ENCODE measurements around the gene CT45A7. TPM values are rescaled to one million over a fixed set of nuclear protein-coding genes. Genes with fewer than 3 reads are reported as not detected.
"Not testable (repeated sequence)": the region's sequence is repeated elsewhere in the genome, so short reads cannot be mapped to it uniquely, and the experiment has no call there.

The CT45A7 gene
- not detected for polyA plus RNA-seq (2013, experiment 1 of 2)
- not detected for polyA plus RNA-seq (2013, experiment 2 of 2)

GRCh38 chrX:135837180-135837579, at the start of gene CT45A7:
TSS of gene CT45A7 (minus strand) at chrX:135837280. CDS start at chrX:135833533, 3,747 bp downstream.
- H3K4me3 ChIP-seq (ENCODE audit: extremely low read depth, insufficient read depth, low read length, poor library complexity, severe bottlenecking); H3K27ac ChIP-seq (ENCODE audit: low read depth, low read length, severe bottlenecking); H3K36me3 ChIP-seq (ENCODE audit: control insufficient read depth, insufficient read depth, low read length); H3K9me3 ChIP-seq (ENCODE audit: control insufficient read depth, low read length); H3K4me1 ChIP-seq (ENCODE audit: control insufficient read depth, insufficient read depth, low read length, poor library complexity, severe bottlenecking): not testable (repeated sequence)
- no CpG with 5 or more reads among the region's 17 CpGs for WGBS, 2 experiments (ENCODE audit: insufficient coverage in 2 of 2)

GRCh38 chrX:135882741-135883140, 45.7 kb upstream of the CT45A7 start:
- H3K9me3 ChIP-seq (ENCODE audit: control insufficient read depth, low read length); H3K36me3 ChIP-seq (ENCODE audit: control insufficient read depth, insufficient read depth, low read length); H3K27ac ChIP-seq (ENCODE audit: low read depth, low read length, severe bottlenecking); H3K4me3 ChIP-seq (ENCODE audit: extremely low read depth, insufficient read depth, low read length, poor library complexity, severe bottlenecking); H3K4me1 ChIP-seq (ENCODE audit: control insufficient read depth, insufficient read depth, low read length, poor library complexity, severe bottlenecking): not testable (repeated sequence)
- WGBS, 2 experiments (ENCODE audit: insufficient coverage in 2 of 2) = no CpG with 5 or more reads among the region's 5 CpGs

GRCh38 chrX:135871712-135872111, 34.6 kb upstream of the CT45A7 start, which contains the start of gene CT45A9:
TSS of gene CT45A9 (minus strand) at chrX:135871812. CDS start at chrX:135868061, 3,751 bp downstream.
- not testable (repeated sequence) for H3K4me1 ChIP-seq (ENCODE audit: control insufficient read depth, insufficient read depth, low read length, poor library complexity, severe bottlenecking); H3K4me3 ChIP-seq (ENCODE audit: extremely low read depth, insufficient read depth, low read length, poor library complexity, severe bottlenecking); H3K27ac ChIP-seq (ENCODE audit: low read depth, low read length, severe bottlenecking); H3K9me3 ChIP-seq (ENCODE audit: control insufficient read depth, low read length); H3K36me3 ChIP-seq (ENCODE audit: control insufficient read depth, insufficient read depth, low read length)
- no CpG with 5 or more reads among the region's 17 CpGs for WGBS, 2 experiments (ENCODE audit: insufficient coverage in 2 of 2)

GRCh38 chrX:135854438-135854837, 17.4 kb upstream of the CT45A7 start, which contains the start of gene CT45A8:
TSS of gene CT45A8 (minus strand) at chrX:135854538. CDS start at chrX:135850783, 3,755 bp downstream.
- not testable (repeated sequence) for H3K36me3 ChIP-seq (ENCODE audit: control insufficient read depth, insufficient read depth, low read length); H3K27ac ChIP-seq (ENCODE audit: low read depth, low read length, severe bottlenecking); H3K9me3 ChIP-seq (ENCODE audit: control insufficient read depth, low read length); H3K4me1 ChIP-seq (ENCODE audit: control insufficient read depth, insufficient read depth, low read length, poor library complexity, severe bottlenecking); H3K4me3 ChIP-seq (ENCODE audit: extremely low read depth, insufficient read depth, low read length, poor library complexity, severe bottlenecking)
- no CpG with 5 or more reads among the region's 17 CpGs for WGBS, 2 experiments (ENCODE audit: insufficient coverage in 2 of 2)

- H3K4me3 ChIP-seq (ENCODE audit: extremely low read depth, insufficient read depth, low read length, poor library complexity, severe bottlenecking); H3K36me3 ChIP-seq (ENCODE audit: control insufficient read depth, insufficient read depth, low read length); H3K9me3 ChIP-seq (ENCODE audit: control insufficient read depth, low read length); H3K27ac ChIP-seq (ENCODE audit: low read depth, low read length, severe bottlenecking); H3K4me1 ChIP-seq (ENCODE audit: control insufficient read depth, insufficient read depth, low read length, poor library complexity, severe bottlenecking): not testable (repeated sequence)
- no CpG with 5 or more reads among the region's 17 CpGs for WGBS, 2 experiments (ENCODE audit: insufficient coverage in 2 of 2)
These were observed 17.2 kb downstream of the CT45A7 start, which contains the start of gene CT45A2 for GRCh38 chrX:135819912-135820311. TSS of gene CT45A2 (minus strand) at chrX:135820012. CDS start at chrX:135816265, 3,747 bp downstream.

- H3K27ac ChIP-seq (ENCODE audit: low read depth, low read length, severe bottlenecking); H3K9me3 ChIP-seq (ENCODE audit: control insufficient read depth, low read length); H3K36me3 ChIP-seq (ENCODE audit: control insufficient read depth, insufficient read depth, low read length); H3K4me1 ChIP-seq (ENCODE audit: control insufficient read depth, insufficient read depth, low read length, poor library complexity, severe bottlenecking); H3K4me3 ChIP-seq (ENCODE audit: extremely low read depth, insufficient read depth, low read length, poor library complexity, severe bottlenecking): not testable (repeated sequence)
- WGBS, 2 experiments (ENCODE audit: insufficient coverage in 2 of 2) = no CpG with 5 or more reads among the region's 16 CpGs
These were observed 34.4 kb downstream of the CT45A7 start, which contains the start of gene CT45A6 for GRCh38 chrX:135802687-135803086. TSS of gene CT45A6 (minus strand) at chrX:135802787. CDS start at chrX:135798993, 3,794 bp downstream.

GRCh38 chrX:135785403-135785802, 51.7 kb downstream of the CT45A7 start, which contains the start of gene CT45A5:
TSS of gene CT45A5 (minus strand) at chrX:135785503. CDS start at chrX:135781729, 3,774 bp downstream.
- not testable (repeated sequence) for H3K36me3 ChIP-seq (ENCODE audit: control insufficient read depth, insufficient read depth, low read length); H3K27ac ChIP-seq (ENCODE audit: low read depth, low read length, severe bottlenecking); H3K4me1 ChIP-seq (ENCODE audit: control insufficient read depth, insufficient read depth, low read length, poor library complexity, severe bottlenecking); H3K9me3 ChIP-seq (ENCODE audit: control insufficient read depth, low read length); H3K4me3 ChIP-seq (ENCODE audit: extremely low read depth, insufficient read depth, low read length, poor library complexity, severe bottlenecking)
- WGBS, 2 experiments (ENCODE audit: insufficient coverage in 2 of 2) = no CpG with 5 or more reads among the region's 16 CpGs

Data from mesodermal cell (in vitro differentiated cells).